HEK293 (cell line): ENCODE measurements around the gene SUSD4.

Source experiments
- CTCF ChIA-PET: fragments of 350-600 bp; formaldehyde crosslinking; extraction: SDS; loops from one replicate; lab custom pipeline; 2021; ENCODE audit warnings: antibody characterized with exemption; lab: Yijun Ruan, JAX
- POLR2A ChIA-PET: fragments of 300-600 bp; formaldehyde crosslinking; extraction: SDS; loops from one replicate; lab custom pipeline; 2020; ENCODE audit warnings: antibody characterized with exemption, inconsistent platforms; lab: Yijun Ruan, JAX
- H3K27ac ChIP-seq: fragments of 200-500 bp; sonication (Bioruptor generic); 2 replicates; pipeline ENCODE4 v1.5.1; 2014; ENCODE audit warnings: low read depth, low read length, control low read depth, inconsistent platforms; ENCODE audit errors: extremely low read depth
- H3K36me3 ChIP-seq, 2 experiments: fragments of 200-500 bp in 1 of 2; sonication (Bioruptor generic) in 1 of 2; 1 replicate in 1 of 2; 2 replicates in 1 of 2; pipeline ENCODE4 v1.5.1; 2014 to 2017; ENCODE audit warnings: inconsistent platforms in 2 of 2, low read length in 2 of 2; ENCODE audit not compliant: control insufficient read depth in 2 of 2, insufficient read depth in 1 of 2
- H3K4me1 ChIP-seq: fragments of 200-500 bp; sonication (Bioruptor generic); 2 replicates; pipeline ENCODE4 v1.5.1; 2014; ENCODE audit warnings: mild to moderate bottlenecking, low read length, inconsistent platforms; ENCODE audit not compliant: control insufficient read depth, insufficient read depth
- H3K4me3 ChIP-seq: 2 replicates; pipeline ENCODE4 v1.5.1; 2011; ENCODE audit warnings: low read depth, mild to moderate bottlenecking, control low read depth, low read length, moderate library complexity
- H3K9me3 ChIP-seq: fragments of 200-500 bp; sonication (Bioruptor generic); 2 replicates; pipeline ENCODE4 v1.5.1; 2014; ENCODE audit warnings: low read depth, low read length, inconsistent platforms; ENCODE audit not compliant: control insufficient read depth, insufficient read depth
- KLF7 ChIP-seq: fragments of 450-650 bp; formaldehyde crosslinking; IDR thresholded peaks from 2 replicates; pipeline ENCODE4 v1.5.1; 2016; ENCODE audit warnings: missing biosample characterization, missing genetic modification characterization, borderline replicate concordance
- OSR2 ChIP-seq: fragments of 450-650 bp; formaldehyde crosslinking; IDR thresholded peaks from 2 replicates; pipeline ENCODE4 v1.5.1; 2016; ENCODE audit warnings: missing biosample characterization, missing genetic modification characterization
- SP7 ChIP-seq: fragments of 450-650 bp; formaldehyde crosslinking; IDR thresholded peaks from 2 replicates; pipeline ENCODE4 v1.5.1; 2016; ENCODE audit warnings: missing biosample characterization, missing genetic modification characterization
- ZBTB10 ChIP-seq: fragments of 450-650 bp; formaldehyde crosslinking; IDR thresholded peaks from 2 replicates; pipeline ENCODE4 v1.5.1; 2016; ENCODE audit warnings: missing biosample characterization, missing genetic modification characterization
- ZBTB49 ChIP-seq: fragments of 450-650 bp; formaldehyde crosslinking; IDR thresholded peaks from 2 replicates; pipeline ENCODE4 v1.5.1; 2016; ENCODE audit warnings: missing biosample characterization, missing genetic modification characterization, low read depth
- ZFHX2 ChIP-seq: fragments of 450-650 bp; formaldehyde crosslinking; conservative IDR thresholded peaks from 2 replicates; pipeline ENCODE4 v1.5.1; 2016; ENCODE audit warnings: missing biosample characterization, missing genetic modification characterization
- ZFP37 ChIP-seq: fragments of 450-650 bp; formaldehyde crosslinking; IDR thresholded peaks from 2 replicates; pipeline ENCODE4 v1.5.1; 2016; ENCODE audit warnings: missing biosample characterization, missing genetic modification characterization
- ZFP69B ChIP-seq: fragments of 450-650 bp; formaldehyde crosslinking; IDR thresholded peaks from 2 replicates; pipeline ENCODE4 v1.5.1; 2016; ENCODE audit warnings: missing biosample characterization, missing genetic modification characterization
- ZNF121 ChIP-seq: fragments of 450-650 bp; formaldehyde crosslinking; IDR thresholded peaks from 2 replicates; pipeline ENCODE4 v1.5.1; 2016; ENCODE audit warnings: missing biosample characterization, missing genetic modification characterization
- ZNF138 ChIP-seq: fragments of 450-650 bp; formaldehyde crosslinking; IDR thresholded peaks from 2 replicates; pipeline ENCODE4 v1.5.1; 2016; ENCODE audit warnings: missing biosample characterization, missing genetic modification characterization, borderline replicate concordance
- ZNF513 ChIP-seq: fragments of 450-650 bp; IDR thresholded peaks from 2 replicates; pipeline ENCODE4 v1.5.1; 2018; ENCODE audit warnings: missing biosample characterization, missing genetic modification characterization
- ZNF521 ChIP-seq: fragments of 450-650 bp; formaldehyde crosslinking; IDR thresholded peaks from 2 replicates; pipeline ENCODE4 v1.5.1; 2017; ENCODE audit warnings: missing biosample characterization, mild to moderate bottlenecking, missing genetic modification characterization
- ZNF555 ChIP-seq: fragments of 450-650 bp; formaldehyde crosslinking; conservative IDR thresholded peaks from 2 replicates; pipeline ENCODE4 v1.5.1; 2017; ENCODE audit warnings: missing biosample characterization, mild to moderate bottlenecking, missing genetic modification characterization, inconsistent platforms
- ZNF560 ChIP-seq: fragments of 450-650 bp; formaldehyde crosslinking; IDR thresholded peaks from 2 replicates; pipeline ENCODE4 v1.5.1; 2017; ENCODE audit warnings: missing biosample characterization, missing genetic modification characterization, borderline replicate concordance
- ZNF626 ChIP-seq: fragments of 450-650 bp; sonication (Bioruptor Pico); formaldehyde crosslinking; IDR thresholded peaks from 2 replicates; pipeline ENCODE4 v1.5.1; 2018; ENCODE audit warnings: missing biosample characterization, missing genetic modification characterization, inconsistent platforms
- ZNF654 ChIP-seq: fragments of 450-650 bp; formaldehyde crosslinking; IDR thresholded peaks from 2 replicates; pipeline ENCODE4 v1.5.1; 2016; ENCODE audit warnings: low read depth, missing biosample characterization, missing genetic modification characterization
- ZNF664 ChIP-seq: fragments of 450-650 bp; formaldehyde crosslinking; IDR thresholded peaks from 2 replicates; pipeline ENCODE4 v1.5.1; 2016; ENCODE audit warnings: missing biosample characterization, missing genetic modification characterization
- ZNF707 ChIP-seq: fragments of 450-650 bp; formaldehyde crosslinking; IDR thresholded peaks from 2 replicates; pipeline ENCODE4 v1.5.1; 2016; ENCODE audit warnings: missing biosample characterization, missing genetic modification characterization
- ZSCAN16 ChIP-seq: fragments of 450-650 bp; formaldehyde crosslinking; IDR thresholded peaks from 2 replicates; pipeline ENCODE4 v1.5.1; 2016; ENCODE audit warnings: missing biosample characterization, missing genetic modification characterization
- TF ChIP-seq, protein P1 (sequence below): fragments of 450-650 bp; formaldehyde crosslinking; IDR thresholded peaks from 2 replicates; pipeline ENCODE4 v1.5.1; 2016; ENCODE audit warnings: missing biosample characterization, missing genetic modification characterization

SUSD4 gene

DNA sequence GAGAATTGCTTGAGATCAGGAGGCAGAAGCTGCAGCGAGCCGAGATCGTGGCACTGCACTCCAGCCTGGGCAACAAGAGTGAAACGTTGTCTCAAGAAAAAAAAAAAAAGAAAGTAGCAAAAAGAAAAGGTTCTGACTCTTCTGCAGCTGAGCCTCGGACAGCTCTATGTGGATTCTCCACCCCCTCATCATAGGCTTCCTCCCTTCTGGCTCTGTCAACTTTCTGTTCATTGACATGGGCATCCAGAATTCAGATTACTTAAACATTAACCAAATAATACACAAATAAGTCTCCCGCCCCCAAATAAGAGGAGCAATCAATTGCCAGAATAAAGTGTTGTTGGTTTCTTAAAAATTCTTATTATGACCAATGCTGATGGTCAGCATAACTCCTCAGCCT, 10.0 kb downstream of the SUSD4 start:
- Histone ChIP-seq H3K4me1 (no peaks in the 10 kb centered on the region), H3K9me3 (no peaks in the 10 kb centered on the region), H3K4me3 (no peak overlapping the region), H3K36me3 (no peaks in the 10 kb centered on the region), H3K27ac (no peak overlapping the region)
- ChIA-PET CTCF (interaction anchor here (0.6 to 1.2 kb wide), 3 partner anchors 81 to 955 kb away, joined by 3 to 5 read pairs (median 3); no protein-coding TSS in a partner anchor), POLR2A (no interaction called here)
- TF ChIP-seq ZNF555 (tag by site-specific recombination) (no peak), ZNF513 (tag by site-specific recombination) (no peak), ZNF664 (tag by site-specific recombination) (no peak), KLF7 (no peak), ZFP37 (tag by site-specific recombination) (no peak)

DNA sequence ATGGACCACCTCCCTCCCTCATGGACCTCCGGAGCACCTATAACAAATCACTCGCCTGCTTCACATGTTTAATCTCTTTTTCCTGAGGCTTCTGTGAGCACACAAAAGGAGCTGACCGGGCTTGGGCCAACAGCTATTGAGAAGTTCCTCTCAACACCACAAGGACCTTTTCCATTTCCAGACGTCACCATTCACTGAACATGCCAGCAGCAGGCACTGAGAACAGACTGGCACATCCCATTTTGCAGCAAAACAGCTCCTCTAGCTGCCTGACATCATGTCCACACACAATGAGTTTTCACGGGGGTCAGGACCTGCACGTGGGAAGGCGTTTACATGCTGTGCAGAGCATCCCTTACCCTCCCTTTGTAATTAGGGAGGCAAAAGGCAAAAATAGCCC, 11.0 kb downstream of the SUSD4 start:
- H3K4me3 ChIP-seq = no peak overlapping the region
- POLR2A ChIA-PET = no interaction called here
- H3K4me1 ChIP-seq = no peaks in the 10 kb centered on the region
- no peaks in the 10 kb centered on the region for H3K9me3 ChIP-seq
- no peak for TF ChIP-seq ZNF560
- no peak for TF ChIP-seq ZNF707 (tag by site-specific recombination)
- no peak for TF ChIP-seq OSR2 (tag by site-specific recombination)
- no peak for TF ChIP-seq ZNF626 (tag by site-specific recombination)
- TF ChIP-seq ZNF654 (tag by site-specific recombination) = no peak
- TF ChIP-seq SP7 (tag by site-specific recombination) = no peak
- TF ChIP-seq, protein P1, sequence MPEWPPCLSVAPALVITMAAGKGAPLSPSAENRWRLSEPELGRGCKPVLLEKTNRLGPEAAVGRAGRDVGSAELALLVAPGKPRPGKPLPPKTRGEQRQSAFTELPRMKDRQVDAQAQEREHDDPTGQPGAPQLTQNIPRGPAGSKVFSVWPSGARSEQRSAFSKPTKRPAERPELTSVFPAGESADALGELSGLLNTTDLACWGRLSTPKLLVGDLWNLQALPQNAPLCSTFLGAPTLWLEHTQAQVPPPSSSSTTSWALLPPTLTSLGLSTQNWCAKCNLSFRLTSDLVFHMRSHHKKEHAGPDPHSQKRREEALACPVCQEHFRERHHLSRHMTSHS (tag by site-specific recombination) = no peak
- TF ChIP-seq ZFHX2 (tag by site-specific recombination) = no peak
- no peak for TF ChIP-seq ZNF521 (tag by site-specific recombination)
- no peak for TF ChIP-seq ZBTB49
- TF ChIP-seq ZNF555 (tag by site-specific recombination) = no peak
- TF ChIP-seq ZNF138 (tag by site-specific recombination) = no peak
- no peak for TF ChIP-seq ZSCAN16 (tag by site-specific recombination)
- TF ChIP-seq ZNF121 (tag by site-specific recombination) = no peak
- TF ChIP-seq ZBTB10 (tag by site-specific recombination) = no peak
- no peak for TF ChIP-seq ZFP69B (tag by site-specific recombination)
- no peaks in the 10 kb centered on the region for H3K36me3 ChIP-seq
- no peak overlapping the region for H3K27ac ChIP-seq
- CTCF ChIA-PET = interaction anchor here (1.2 kb wide), 1 partner anchor 219 kb away, joined by 5 read pairs; no protein-coding TSS in a partner anchor
